Measurements from ENCODE around the gene NCBP3.

Gene NCBP3

GRCh38 chr17:3890082-3890877, 44.2 kb upstream of the NCBP3 start (continued):
- TF ChIP-seq ZNF830 (tag by site-specific recombination; IDR thresholded peaks at IDR 0.05; ENCODE audit: low read depth), result no peak
- TF ChIP-seq ZBTB48 (tag by site-specific recombination; IDR thresholded peaks at IDR 0.05), result peak; percentile 84
- peak; percentile 92 for TF ChIP-seq ZXDB (tag by site-specific recombination; IDR thresholded peaks at IDR 0.05)
- TF ChIP-seq HOXD13 (CRISPR knock-in tag; IDR thresholded peaks at IDR 0.05; ENCODE audit: borderline replicate concordance), result no peak
- TF ChIP-seq ZNF548 (tag by site-specific recombination; IDR thresholded peaks at IDR 0.05), result peak; percentile 45; the same call in 1 of the 2 replicates
- TF ChIP-seq SCRT2 (tag by site-specific recombination; IDR thresholded peaks at IDR 0.05), result peak; percentile 94
- TF ChIP-seq HOXA7 (CRISPR knock-in tag; IDR thresholded peaks at IDR 0.05; ENCODE audit: borderline replicate concordance), result no peak
- TF ChIP-seq ZNF561 (tag by site-specific recombination; IDR thresholded peaks at IDR 0.05; ENCODE audit: borderline replicate concordance), result peak; percentile 85; the same call in 1 of the 2 replicates
- peak; percentile 98 for TF ChIP-seq HIC1 (tag by site-specific recombination; IDR thresholded peaks at IDR 0.05)
- peak; percentile 35; the same call in 1 of the 2 replicates for TF ChIP-seq ZNF596 (tag by site-specific recombination; IDR thresholded peaks at IDR 0.05)
- TF ChIP-seq KLF7 (tag by site-specific recombination; IDR thresholded peaks at IDR 0.05; ENCODE audit: borderline replicate concordance), result peak; percentile 91
- no peak for TF ChIP-seq ZNF350 (tag by site-specific recombination; IDR thresholded peaks at IDR 0.05)
- TF ChIP-seq ZNF660 (tag by site-specific recombination; IDR thresholded peaks at IDR 0.05), result peak; percentile 91
- TF ChIP-seq ELK4 (IDR thresholded peaks at IDR 0.05; ENCODE audit: borderline replicate concordance, low read depth, low read length), result no peak
- TF ChIP-seq ZBTB26 (tag by site-specific recombination; optimal IDR thresholded peaks at IDR 0.05), result peak; percentile 65
- no peak for TF ChIP-seq ZNF140 (tag by site-specific recombination; IDR thresholded peaks at IDR 0.05)
- no peak for TF ChIP-seq ZNF529 (tag by site-specific recombination; IDR thresholded peaks at IDR 0.05; ENCODE audit: insufficient replicate concordance)
- no peak for TF ChIP-seq ZNF174 (tag by site-specific recombination; IDR thresholded peaks at IDR 0.05)
- TF ChIP-seq ZBTB11 (tag by site-specific recombination; conservative IDR thresholded peaks at IDR 0.05; ENCODE audit: low read depth), result no peak
- no peak for TF ChIP-seq ZNF157 (tag by site-specific recombination; IDR thresholded peaks at IDR 0.05)
- peak; percentile 90 for TF ChIP-seq ZNF610 (tag by site-specific recombination; IDR thresholded peaks at IDR 0.05; ENCODE audit: borderline replicate concordance)
- 0 out of 2 replicates have a peak, but pooled peaks have one; percentile 45 for TF ChIP-seq ZNF155 (tag by site-specific recombination; IDR thresholded peaks at IDR 0.05)
- TF ChIP-seq PBX3 (CRISPR knock-in tag; IDR thresholded peaks at IDR 0.05), result no peak
- peak; percentile 89 for TF ChIP-seq ZNF223 (tag by site-specific recombination; IDR thresholded peaks at IDR 0.05)
- no peak; the same call in 1 of the 2 replicates for TF ChIP-seq PRDM6 (tag by site-specific recombination; IDR thresholded peaks at IDR 0.05)
- peak; percentile 97 for TF ChIP-seq ZSCAN18 (tag by site-specific recombination; IDR thresholded peaks at IDR 0.05)
- peak; percentile 100 for TF ChIP-seq ZSCAN23 (tag by site-specific recombination; IDR thresholded peaks at IDR 0.05)

All from HEK293 (cell line).